HG03025 (cell line): ENCODE data around the gene PI4KA.

ENCODE experiments used
- ATAC-seq: cut with Tn5 transposase; IDR thresholded peaks from one replicate; pipeline ENCODE4 v1.9.1; 2021; ENCODE audit warnings: mild to moderate bottlenecking, moderate library complexity; ENCODE audit not compliant: unreplicated experiment, low FRiP score

The PI4KA gene

DNA sequence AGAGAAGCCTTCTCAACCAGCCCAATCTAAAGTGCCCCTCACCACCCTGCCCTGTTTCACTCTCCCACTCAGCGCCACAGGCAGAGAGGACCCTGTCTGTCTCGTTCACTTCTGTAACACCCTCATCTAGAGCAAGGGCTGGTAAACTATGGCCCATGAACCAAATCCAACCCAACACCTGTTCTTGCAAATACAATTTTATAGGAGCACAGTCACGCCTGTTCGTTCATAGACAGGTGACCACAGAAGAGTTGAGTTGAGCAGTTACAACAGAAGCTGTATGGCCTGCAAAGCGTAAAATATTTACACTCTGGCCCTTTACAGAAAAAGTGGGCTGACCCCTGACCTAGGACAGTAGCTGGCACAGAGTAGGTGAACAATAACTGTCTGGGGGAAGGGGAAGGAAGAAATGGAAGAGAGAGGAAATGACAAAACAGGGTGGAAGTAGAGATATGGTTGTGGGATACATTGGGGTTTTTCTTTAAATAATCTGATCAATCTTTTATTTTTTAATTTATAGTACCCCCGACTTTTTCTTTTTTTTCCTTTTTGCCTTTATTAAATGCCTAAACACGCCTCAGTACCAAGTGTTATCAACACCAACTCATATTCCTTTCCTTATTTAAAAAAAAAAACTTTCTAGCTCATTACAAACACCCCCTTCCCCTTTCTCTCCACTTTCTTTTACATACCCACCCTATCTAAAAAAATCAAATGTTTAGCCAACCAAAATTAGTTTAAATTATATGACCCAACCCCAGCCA, 63.8 kb downstream of the PI4KA start:
- ATAC-seq: no peak

DNA sequence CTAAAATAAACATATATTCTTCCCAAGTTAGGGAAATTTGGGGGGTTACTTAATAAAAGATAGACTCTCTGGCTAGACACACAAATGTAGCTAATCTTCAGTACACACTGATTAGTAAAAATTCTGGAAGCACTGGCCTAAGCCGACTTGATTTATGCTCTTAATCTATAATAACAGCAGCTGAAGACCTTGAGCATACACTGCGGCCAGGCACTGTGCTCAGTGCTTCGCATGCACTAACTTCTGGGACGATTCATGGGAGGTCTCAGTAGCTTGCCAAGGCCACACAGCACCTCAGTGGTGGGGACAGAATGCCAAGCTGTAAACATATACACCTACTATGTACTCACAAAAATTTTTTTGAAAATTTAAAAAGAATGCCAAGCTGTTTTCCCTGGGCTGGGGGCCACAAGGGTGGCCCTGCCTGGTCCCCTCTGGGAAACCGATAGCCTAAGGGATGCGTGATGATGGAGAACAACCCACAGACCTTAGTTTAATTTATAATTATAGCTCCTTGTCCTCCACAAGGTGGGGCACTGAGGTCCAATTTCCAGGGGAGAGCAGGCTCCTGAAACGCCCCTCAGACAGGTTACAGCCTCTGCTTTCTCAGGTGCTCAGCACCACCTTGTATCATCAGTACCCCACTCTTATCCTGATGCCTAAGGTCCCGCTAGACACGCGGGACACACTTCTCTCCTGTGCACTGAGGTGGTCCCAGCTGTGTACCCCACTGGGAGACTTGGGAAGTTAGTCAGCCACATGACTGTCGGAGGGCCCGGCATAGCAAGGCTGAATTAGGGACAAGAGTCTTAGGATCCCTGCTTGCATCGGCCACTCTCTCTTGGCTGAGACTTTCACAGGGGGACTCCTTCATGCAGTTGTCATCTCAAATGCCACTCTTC, 64.6 kb downstream of the PI4KA start:
- ATAC-seq: no peak

DNA sequence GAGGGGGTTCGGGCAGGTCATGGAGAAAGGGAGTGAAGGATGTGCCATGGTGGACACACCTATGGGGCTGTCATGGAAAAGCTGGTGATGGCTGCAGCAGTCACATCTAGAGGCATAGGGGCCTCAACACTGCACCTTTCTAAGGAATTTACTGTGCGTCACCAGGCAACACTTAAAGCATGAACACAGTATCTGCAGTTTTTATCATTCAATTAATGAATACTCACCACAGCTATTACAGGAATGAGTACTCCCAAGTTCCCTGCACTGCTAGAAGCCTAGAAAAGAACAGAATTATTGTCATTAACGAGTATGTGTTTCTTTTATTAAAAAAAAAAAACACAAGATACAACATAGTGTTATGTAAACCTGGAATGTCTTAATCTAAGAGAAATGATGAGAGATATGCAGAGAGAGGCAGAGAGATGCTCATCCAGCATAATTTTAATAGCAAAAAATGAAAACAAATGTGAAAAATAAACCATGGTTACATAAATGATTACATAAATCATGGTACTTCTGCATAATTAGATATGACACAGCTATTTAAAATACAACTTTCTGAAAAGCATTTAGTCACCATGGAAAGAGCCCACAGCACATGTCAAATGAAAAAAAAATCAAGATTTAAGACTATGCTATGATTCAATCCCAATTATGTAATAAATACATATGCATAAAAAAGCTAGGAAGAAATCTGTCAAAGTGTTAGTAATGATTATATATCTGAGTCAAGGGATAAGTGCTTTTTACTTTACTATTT, 65.5 kb downstream of the PI4KA start:
- no peak for ATAC-seq

DNA sequence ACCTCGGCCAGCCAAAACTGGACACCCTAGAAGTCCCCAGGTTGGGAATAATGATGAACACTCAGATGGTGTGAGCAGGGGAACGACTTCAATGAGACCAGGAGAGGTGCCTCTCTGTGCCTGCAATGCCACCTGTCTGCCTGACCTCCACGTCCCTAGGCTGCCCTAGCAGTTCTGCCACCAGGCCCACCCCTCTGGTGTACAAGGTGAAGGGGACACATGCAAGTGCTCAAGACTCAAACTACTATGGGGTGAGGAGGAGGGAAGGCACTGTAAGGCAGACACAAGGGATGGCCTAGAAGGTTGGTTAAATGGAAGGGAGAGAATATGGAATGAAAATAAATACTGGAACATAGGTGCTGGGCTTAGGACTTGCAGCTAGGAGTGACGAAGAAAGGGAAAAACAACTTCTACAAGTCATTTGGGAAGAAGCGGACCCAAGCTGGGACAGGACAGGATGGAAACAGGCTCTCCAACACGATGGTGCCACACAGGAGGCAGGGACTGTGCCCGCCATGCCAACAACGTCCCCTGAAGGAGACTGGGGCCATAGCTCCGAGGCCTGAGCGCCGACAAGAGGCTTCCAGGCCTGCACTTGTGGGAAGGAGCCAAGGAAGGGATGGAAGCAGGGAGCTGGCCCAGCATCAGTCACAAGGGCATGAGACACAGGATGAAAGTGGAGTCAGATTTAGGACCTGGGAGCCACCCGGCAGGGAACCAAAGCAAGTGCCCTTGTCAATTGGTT, 66.2 kb downstream of the PI4KA start:
- no peak for ATAC-seq

DNA sequence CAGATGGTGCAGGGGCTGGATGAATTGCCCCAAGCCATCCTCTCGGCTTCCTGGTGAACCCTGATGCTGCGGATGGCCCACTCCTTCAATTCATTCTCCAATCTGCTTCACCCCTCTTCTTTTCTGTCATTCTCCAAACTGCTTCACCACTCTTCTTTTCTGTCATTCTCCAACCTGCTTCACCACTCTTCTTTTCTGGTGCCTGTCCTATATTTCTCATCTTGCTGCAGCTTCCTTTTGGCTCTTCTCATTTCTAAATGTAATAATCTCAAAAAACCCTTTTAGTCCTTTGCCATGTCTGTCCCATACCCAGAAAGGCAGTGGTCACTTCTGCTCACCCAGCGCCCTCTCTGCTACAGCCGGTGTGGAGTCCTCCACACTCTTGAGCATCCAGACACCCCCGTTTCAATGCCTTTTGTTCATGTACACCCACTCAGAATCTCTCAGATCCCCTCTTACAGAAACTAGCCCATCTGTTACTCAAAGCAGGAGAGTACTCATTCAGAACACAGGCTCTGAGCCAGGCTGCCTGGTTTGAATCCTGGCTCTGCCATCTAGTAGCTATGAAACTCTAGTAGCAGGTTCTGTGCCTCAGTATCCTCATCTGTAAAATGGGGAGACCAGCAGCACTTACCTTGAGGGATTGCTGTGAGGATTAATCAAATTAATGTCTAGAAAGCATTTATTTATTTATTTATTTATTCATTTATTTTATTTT, 69.8 kb downstream of the PI4KA start:
- no peak for ATAC-seq

DNA sequence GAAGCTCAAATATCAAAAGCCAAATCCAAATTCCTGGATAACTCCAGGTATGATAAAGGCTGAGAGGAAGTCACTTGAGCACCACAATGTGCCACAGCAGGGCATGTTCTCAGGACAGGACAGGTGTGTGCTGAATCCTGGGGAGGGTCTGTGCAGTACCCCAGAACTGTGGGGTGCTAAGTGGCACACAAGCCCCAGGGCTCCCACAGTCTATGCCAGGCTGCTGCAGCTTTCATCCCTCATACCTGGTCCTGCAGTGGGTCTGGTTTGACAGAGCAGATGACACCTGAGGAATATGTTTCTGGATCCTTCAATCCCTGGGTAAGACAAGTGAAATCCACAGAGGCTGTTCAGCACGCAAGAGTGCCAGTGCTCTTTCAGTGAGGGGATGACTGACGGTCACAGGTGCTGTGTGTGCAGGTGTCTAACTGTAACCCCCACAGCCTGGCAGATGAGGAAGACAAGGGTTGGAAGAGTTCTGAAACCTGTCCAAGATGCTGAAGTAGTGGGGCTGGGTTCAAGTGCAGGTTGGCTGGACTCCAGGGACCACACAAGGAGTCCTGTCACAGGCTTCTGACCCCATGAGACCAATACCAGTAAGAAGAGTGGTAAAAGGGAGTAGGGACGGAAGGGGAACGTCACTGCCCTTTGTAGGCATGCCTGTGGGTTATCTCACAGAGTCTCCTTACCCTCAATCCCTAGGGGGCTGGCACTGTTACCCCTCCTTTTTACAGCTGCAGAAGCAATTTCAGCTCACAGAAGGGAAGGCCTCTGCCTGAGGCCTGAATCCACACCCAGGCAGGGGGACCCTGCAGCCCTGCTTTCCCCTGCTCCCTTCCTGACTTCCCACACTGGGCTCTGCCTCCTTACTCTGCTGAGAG, 70.6 kb downstream of the PI4KA start:
- no peak for ATAC-seq

DNA sequence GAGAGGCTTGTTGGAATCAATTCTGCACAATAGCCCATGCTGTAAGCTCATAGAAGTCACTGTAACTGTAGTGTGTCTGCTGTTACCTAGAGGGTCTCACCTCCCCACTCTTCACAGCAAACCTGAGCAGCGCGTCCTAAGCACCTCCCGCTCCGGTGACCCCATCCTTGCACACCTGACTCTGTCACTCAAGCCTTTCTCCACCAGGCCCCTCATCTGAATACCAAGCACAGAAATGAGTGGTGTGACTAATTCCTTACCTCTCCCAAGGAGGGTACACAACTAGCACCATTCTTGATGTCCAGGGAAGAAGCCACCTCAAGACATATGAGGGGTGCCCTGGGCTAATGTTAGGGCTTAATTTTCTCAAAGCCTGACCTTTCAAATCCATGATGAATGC, 71.4 kb downstream of the PI4KA start:
- no peak for ATAC-seq

DNA sequence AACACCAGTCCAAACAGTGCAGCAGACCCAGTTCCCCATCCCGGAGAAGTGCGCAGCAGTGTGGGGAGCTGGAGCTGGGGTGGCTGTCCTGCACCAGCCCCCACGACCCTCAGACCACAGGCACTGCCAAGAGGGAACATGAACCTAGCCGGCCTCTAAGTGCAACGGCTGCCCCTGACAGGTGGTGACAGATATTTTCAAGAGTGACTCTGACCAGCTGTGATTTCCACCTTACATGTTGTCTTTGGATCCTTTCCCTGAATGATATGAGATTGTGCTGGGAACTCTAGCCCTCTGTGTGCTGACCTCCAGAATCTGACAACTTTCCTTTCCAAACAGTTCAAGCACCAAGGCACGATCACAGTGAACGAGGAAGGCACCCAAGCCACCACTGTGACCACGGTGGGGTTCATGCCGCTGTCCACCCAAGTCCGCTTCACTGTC, 72.1 kb downstream of the PI4KA start:
- ATAC-seq: no peak

DNA sequence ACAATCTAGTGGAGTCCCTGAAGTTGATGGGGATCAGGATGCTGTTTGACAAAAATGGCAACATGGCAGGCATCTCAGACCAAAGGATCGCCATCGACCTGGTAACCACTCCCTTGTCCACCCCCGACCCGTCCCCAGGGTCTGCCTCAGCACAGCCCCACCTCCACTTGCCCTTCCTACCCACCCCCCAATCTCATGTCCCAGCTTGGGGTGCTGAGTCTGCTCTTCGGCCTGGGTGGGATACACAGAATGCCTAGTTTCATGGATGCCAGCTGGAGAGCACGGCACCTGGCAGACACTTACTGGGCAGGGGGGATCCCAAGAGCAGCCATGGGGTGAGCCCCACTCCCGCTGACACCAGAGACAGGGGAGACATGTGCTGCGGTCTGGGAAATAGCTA, 72.6 kb downstream of the PI4KA start:
- ATAC-seq: no peak

DNA sequence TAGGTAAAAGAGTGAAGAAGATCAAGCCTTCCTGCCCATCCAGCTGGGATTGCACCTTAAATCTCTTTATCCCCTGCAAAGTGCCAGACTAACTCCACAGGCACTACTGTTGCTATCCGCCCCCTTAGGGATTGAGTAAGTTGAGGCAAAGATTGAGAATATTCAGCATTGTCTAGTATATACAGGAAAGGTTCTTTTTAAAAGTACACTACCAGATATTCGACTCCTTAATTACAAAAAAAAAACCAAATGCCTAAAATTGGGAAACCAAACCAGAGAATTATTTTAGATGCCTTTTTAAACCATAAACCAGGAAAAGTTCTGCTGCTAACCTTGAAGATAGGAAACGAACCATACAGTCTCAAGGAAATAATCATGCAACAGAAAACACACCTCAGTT, 73.2 kb downstream of the PI4KA start:
- ATAC-seq: no peak

DNA sequence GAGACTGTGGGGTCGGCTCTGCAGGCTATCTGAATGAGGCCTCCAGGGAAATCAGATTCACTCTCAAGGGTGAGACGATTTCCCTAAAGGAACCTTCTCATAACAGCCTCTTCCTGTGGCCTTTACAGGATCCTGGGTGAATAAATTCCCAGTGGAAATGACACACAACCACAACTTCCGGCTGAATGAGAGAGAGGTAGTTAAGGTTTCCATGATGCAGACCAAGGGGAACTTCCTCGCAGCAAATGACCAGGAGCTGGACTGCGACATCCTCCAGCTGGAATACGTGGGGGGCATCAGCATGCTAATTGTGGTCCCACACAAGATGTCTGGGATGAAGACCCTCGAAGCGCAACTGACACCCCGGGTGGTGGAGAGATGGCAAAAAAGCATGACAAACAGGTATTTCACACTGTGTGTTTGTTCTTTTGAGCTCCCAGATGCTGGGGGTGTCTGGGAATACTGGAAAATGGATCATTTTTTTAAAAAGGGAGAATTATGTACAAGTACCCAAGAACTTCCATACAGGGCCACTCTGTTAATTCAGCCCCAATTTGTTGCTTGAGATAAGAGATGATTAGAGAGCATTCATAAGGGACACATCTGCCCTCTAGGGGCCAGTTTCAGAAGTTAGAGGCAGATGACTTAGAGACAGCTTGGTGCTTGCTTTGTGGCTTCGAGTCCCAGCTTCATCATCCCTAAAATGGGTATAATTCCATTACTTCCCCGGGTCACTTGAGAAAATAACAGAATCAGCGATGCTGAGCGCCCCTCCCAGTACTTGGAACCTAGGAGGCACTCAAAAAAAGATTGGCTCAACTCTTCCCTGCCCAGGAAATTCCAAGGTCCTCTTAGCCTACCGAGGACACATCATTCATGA, 74.5 kb downstream of the PI4KA start:
- no peak for ATAC-seq

DNA sequence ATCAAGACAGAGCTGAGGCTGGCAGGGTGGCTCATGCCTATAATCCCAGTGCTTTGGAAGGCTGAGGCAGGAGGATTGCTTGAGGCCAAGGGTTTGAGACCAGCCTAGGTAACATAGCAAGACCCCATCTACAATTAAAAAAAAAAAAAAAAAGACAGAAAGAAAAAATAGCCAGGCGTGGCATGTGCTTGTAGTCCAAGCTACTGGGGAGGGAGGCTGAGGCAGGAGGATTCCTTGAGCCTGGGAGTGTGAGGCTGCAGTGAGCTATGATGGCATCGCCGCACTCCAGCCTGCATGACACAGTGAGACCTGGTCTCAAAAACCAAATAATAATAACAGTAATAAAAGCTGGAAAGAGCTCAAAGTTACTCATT, 75.3 kb downstream of the PI4KA start:
- no peak for ATAC-seq

DNA sequence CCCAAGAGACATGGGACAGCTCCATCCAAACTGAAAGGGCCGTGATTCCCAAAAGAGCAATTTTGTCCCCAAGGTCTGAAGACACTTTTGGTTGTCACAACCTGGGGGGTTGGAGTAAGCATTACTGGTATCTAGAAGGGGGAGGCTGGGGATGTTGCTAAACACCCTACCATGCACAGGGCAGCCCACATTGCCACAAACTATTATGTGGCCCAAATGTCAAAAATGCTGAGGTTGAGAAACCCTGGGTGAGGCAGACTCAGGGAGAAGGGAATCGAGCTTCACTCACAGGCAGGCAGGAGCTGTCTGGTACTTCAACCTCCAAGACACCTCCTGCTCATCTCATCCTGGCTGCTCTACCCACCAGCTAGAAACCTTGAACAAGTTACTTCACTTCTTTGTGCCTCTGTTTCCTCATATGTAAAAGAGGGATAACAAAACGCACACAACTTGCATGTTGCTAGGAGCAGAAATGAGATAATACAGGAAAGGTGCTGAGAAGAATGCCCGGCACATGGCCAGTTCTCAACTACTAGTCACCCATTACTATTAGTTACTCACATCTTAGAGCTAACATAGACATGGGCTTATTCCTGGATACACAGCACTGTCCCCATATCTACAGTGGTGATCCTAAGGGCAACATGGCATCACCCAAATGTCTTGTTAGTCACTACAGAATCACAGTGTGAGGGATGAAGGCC, 75.9 kb downstream of the PI4KA start:
- ATAC-seq: no peak

DNA sequence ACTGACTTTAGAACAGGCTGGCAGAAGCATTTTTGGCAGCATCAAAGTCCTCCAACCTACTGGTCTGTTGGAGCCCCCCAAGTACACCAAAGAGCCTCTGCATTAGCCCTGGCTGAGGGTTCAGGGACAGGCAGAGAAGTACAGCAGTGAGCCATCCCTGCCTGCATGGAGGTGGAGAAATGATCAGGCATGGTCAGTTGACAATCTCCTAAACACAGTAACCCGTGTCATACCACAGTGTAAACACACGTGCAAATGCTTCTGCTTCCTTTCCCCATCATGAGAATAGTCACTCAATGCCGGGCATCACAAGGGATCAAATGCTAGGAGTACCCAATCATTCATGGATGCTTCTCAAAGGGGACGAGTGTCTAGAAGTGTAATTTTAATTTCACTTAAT, 76.5 kb downstream of the PI4KA start:
- no peak for ATAC-seq

DNA sequence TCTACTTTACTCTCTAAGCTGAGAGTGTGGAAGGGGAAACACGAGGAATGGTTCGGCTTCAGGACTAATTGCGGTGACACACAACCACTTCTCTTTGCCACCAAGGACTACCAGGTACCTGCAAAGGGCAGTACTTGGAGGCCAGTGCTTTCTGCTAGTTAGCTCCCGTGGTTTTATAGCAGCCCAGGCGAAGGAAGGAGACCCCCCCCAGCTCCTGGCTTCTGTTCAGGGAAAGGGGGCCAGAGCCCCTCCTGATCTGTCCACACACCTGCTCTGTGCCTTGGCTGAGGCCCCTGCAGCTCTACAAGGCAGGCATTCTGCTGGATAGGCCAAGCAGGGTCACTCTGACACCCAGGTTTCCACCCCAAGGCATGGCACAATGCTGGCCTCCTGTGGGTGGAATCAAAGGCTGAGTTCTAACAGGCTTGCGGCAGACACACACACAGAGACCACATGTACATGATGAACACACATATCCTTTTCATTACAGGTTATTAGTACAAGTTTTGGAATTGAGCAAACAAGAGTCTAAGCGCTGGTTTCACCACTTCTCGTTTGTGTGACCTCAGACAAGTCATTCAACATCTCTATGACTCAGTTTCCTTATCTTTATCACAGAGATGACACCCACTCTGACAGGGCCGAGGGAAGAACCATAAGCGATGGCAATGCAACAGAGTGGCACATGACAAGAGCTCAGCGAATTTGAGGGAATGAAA, 77.2 kb downstream of the PI4KA start:
- ATAC-seq: no peak

DNA sequence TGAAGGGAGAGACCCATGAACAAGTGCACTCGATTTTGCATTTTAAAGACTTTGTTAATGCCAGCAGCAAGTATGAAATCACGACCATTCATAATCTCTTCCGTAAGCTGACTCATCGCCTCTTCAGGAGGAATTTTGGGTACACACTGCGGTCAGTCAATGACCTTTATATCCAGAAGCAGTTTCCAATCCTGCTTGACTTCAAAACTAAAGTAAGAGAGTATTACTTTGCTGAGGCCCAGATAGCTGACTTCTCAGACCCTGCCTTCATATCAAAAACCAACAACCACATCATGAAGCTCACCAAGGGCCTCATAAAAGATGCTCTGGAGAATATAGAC, 78.8 kb downstream of the PI4KA start:
- ATAC-seq: no peak
